IMR-90 (cell line): ENCODE results near the gene NF1. TPM values are rescaled to one million over a fixed set of nuclear protein-coding genes. Genes with fewer than 3 reads are reported as not detected.
A peak's percentile ranks its signal among the peaks of the same experiment; 100 is the strongest.

Source experiments
- ATAC-seq: fragments of 200-7000 bp; cut with Tn5 transposase; 2 replicates; pipeline ENCODE4 v1.9.1; 2020; ENCODE audit warnings: low read depth, mild to moderate bottlenecking, moderate library complexity
- BruUV-seq: library from RNA; stranded (reverse); fragments of 400-500 nt; replicated peaks from 2 replicates; lab custom pipeline; 2021; lab: Mats Ljungman, UMichigan
- CTCF ChIA-PET: fragments of 300-600 bp; formaldehyde crosslinking; extraction: SDS; loops from one replicate; lab custom pipeline; 2021; ENCODE audit warnings: antibody characterized with exemption; lab: Yijun Ruan, JAX
- POLR2A ChIA-PET: fragments of 300-600 bp; sonication (Branson Sonifier 250); formaldehyde crosslinking; loops from one replicate; lab custom pipeline; 2022; ENCODE audit warnings: antibody characterized with exemption; ENCODE audit not compliant: unreplicated experiment; lab: Charles Lee
- DNase-seq: peaks from one replicate; pipeline ENCODE4 v3.0.0; 2013
- H2AFZ ChIP-seq: replicated peaks from 2 replicates; pipeline ENCODE3; 2013; ENCODE audit warnings: low read length, mild to moderate bottlenecking; ENCODE audit not compliant: poor library complexity
- H2AK5ac ChIP-seq: 2 replicates; pipeline ENCODE4 v1.6.1; 2013; ENCODE audit warnings: low read depth, low read length, inconsistent platforms
- H2AK9ac ChIP-seq: replicated peaks from 2 replicates; pipeline ENCODE3; 2013; ENCODE audit warnings: mild to moderate bottlenecking, low read depth, low read length, moderate library complexity; ENCODE audit not compliant: poor library complexity
- H2BK120ac ChIP-seq: 2 replicates; pipeline ENCODE4 v1.6.1; 2013; ENCODE audit warnings: low read depth, low read length, inconsistent platforms
- H2BK15ac ChIP-seq: 3 replicates; pipeline ENCODE4 v1.6.1; 2013; ENCODE audit warnings: low read depth, low read length, inconsistent platforms
- H2BK20ac ChIP-seq: 2 replicates; pipeline ENCODE4 v1.6.1; 2013; ENCODE audit warnings: low read depth, mild to moderate bottlenecking, inconsistent platforms, low read length, moderate library complexity
- H2BK5ac ChIP-seq: 2 replicates; pipeline ENCODE4 v1.6.1; 2013; ENCODE audit warnings: mild to moderate bottlenecking, low read depth, low read length, inconsistent platforms; ENCODE audit not compliant: poor library complexity, severe bottlenecking
- H3K14ac ChIP-seq: replicated peaks from 2 replicates; pipeline ENCODE4 v1.6.1; 2013; ENCODE audit warnings: low read depth, low read length, inconsistent platforms
- H3K18ac ChIP-seq: 2 replicates; pipeline ENCODE4 v1.6.1; 2013; ENCODE audit warnings: low read depth, low read length, control low read depth
- H3K23ac ChIP-seq: 2 replicates; pipeline ENCODE4 v1.6.1; 2013; ENCODE audit warnings: low read depth, low read length, inconsistent platforms
- H3K27ac ChIP-seq: 2 replicates; pipeline ENCODE4 v1.5.1; 2013; ENCODE audit warnings: mild to moderate bottlenecking, control low read depth, low read length; ENCODE audit not compliant: insufficient read depth
- H3K27me3 ChIP-seq: 2 replicates; pipeline ENCODE4 v1.6.1; 2013; ENCODE audit warnings: low read length; ENCODE audit not compliant: control insufficient read depth, insufficient read depth
- H3K36me3 ChIP-seq: 2 replicates; pipeline ENCODE4 v1.6.1; 2013; ENCODE audit warnings: low read length, mixed read lengths; ENCODE audit not compliant: control insufficient read depth, insufficient read depth
- H3K4ac ChIP-seq: 2 replicates; pipeline ENCODE4 v1.6.1; 2013; ENCODE audit warnings: low read depth, low read length, inconsistent platforms
- H3K4me1 ChIP-seq: 2 replicates; pipeline ENCODE4 v1.6.1; 2013; ENCODE audit warnings: low read length, mixed read lengths; ENCODE audit not compliant: control insufficient read depth, insufficient read depth
- H3K4me2 ChIP-seq: 2 replicates; pipeline ENCODE4 v1.6.1; 2013; ENCODE audit warnings: low read depth, mild to moderate bottlenecking, control low read depth, low read length, moderate library complexity
- H3K4me3 ChIP-seq: 2 replicates; pipeline ENCODE4 v1.5.1; 2013; ENCODE audit warnings: low read depth, mild to moderate bottlenecking, control low read depth, low read length, moderate library complexity; ENCODE audit not compliant: insufficient read depth
- H3K56ac ChIP-seq: 2 replicates; pipeline ENCODE4 v1.6.1; 2013; ENCODE audit warnings: low read length, inconsistent platforms; ENCODE audit not compliant: insufficient read depth; ENCODE audit errors: extremely low read depth
- H3K79me1 ChIP-seq, 2 experiments: 2 replicates each; pipeline ENCODE4 v1.6.1; 2013; ENCODE audit warnings: low read length in 2 of 2, inconsistent platforms in 1 of 2, low read depth in 1 of 2
- H3K9ac ChIP-seq: 2 replicates; pipeline ENCODE4 v1.6.1; 2013; ENCODE audit warnings: low read depth, low read length, control low read depth
- H3K9me1 ChIP-seq: 2 replicates; pipeline ENCODE4 v1.6.1; 2013; ENCODE audit warnings: low read length, inconsistent platforms; ENCODE audit not compliant: insufficient read depth
- H3K9me3 ChIP-seq: 2 replicates; pipeline ENCODE4 v1.6.1; 2013; ENCODE audit warnings: low read length; ENCODE audit not compliant: control insufficient read depth, insufficient read depth
- H4K20me1 ChIP-seq: 2 replicates; pipeline ENCODE4 v1.6.1; 2013; ENCODE audit warnings: low read length, inconsistent platforms; ENCODE audit not compliant: insufficient read depth
- H4K5ac ChIP-seq: 2 replicates; pipeline ENCODE4 v1.6.1; 2013; ENCODE audit warnings: mild to moderate bottlenecking, low read depth, low read length, control low read depth
- H4K8ac ChIP-seq, 2 experiments: 2 replicates each; pipeline ENCODE4 v1.6.1; 2013; ENCODE audit warnings: low read depth in 2 of 2, low read length in 2 of 2, control low read depth in 1 of 2, inconsistent platforms in 1 of 2
- H4K91ac ChIP-seq: 2 replicates; pipeline ENCODE4 v1.6.1; 2013; ENCODE audit warnings: low read depth, low read length, inconsistent platforms; ENCODE audit not compliant: insufficient read depth
- BHLHE40 ChIP-seq: fragments of 150-350 bp; IDR thresholded peaks from 2 replicates; pipeline ENCODE4 v1.6.1; 2016; ENCODE audit warnings: mild to moderate bottlenecking, low read depth, low read length
- CEBPB ChIP-seq: IDR thresholded peaks from 2 replicates; pipeline ENCODE4 v1.6.1; 2012; ENCODE audit warnings: low read depth, low read length, improper control_type of control experiment
- CHD1 ChIP-seq: IDR thresholded peaks from 2 replicates; pipeline ENCODE4 v1.6.1; 2012; ENCODE audit warnings: low read depth, low read length, improper control_type of control experiment
- ELK1 ChIP-seq: fragments of 150-350 bp; IDR thresholded peaks from 2 replicates; pipeline ENCODE4 v1.6.1; 2016; ENCODE audit warnings: low read depth, mild to moderate bottlenecking, low read length, moderate library complexity, borderline replicate concordance
- FOS ChIP-seq: fragments of 150-350 bp; IDR thresholded peaks from 2 replicates; pipeline ENCODE4 v1.6.1; 2016; ENCODE audit warnings: low read depth, low read length
- MAFK ChIP-seq: IDR thresholded peaks from 2 replicates; pipeline ENCODE4 v1.6.1; 2012; ENCODE audit warnings: low read depth, low read length, improper control_type of control experiment
- MAZ ChIP-seq: IDR thresholded peaks from 2 replicates; pipeline ENCODE4 v1.6.1; 2012; ENCODE audit warnings: low read depth, mild to moderate bottlenecking, low read length, improper control_type of control experiment, moderate library complexity, borderline replicate concordance
- MXI1 ChIP-seq: IDR thresholded peaks from 2 replicates; pipeline ENCODE4 v1.6.1; 2012; ENCODE audit warnings: low read depth, mild to moderate bottlenecking, low read length, moderate library complexity, borderline replicate concordance
- NFE2L2 ChIP-seq: fragments of 150-350 bp; IDR thresholded peaks from 2 replicates; pipeline ENCODE4 v1.6.1; 2016; ENCODE audit warnings: low read depth, mild to moderate bottlenecking, low read length
- POLR2A ChIP-seq: IDR thresholded peaks from 2 replicates; pipeline ENCODE4 v1.6.1; 2012; ENCODE audit warnings: mild to moderate bottlenecking, low read depth, low read length
- RAD21 ChIP-seq: IDR thresholded peaks from 2 replicates; pipeline ENCODE4 v1.6.1; 2012; ENCODE audit warnings: low read length, improper control_type of control experiment
- RCOR1 ChIP-seq: IDR thresholded peaks from 2 replicates; pipeline ENCODE4 v1.6.1; 2012; ENCODE audit warnings: mild to moderate bottlenecking, low read length, improper control_type of control experiment; ENCODE audit not compliant: insufficient replicate concordance
- RFX5 ChIP-seq: IDR thresholded peaks from 2 replicates; pipeline ENCODE4 v1.8.0; 2012; ENCODE audit warnings: low read depth, mild to moderate bottlenecking, low read length, moderate library complexity
- SMC3 ChIP-seq: fragments of 150-350 bp; IDR thresholded peaks from 2 replicates; pipeline ENCODE4 v1.6.1; 2016; ENCODE audit warnings: low read depth, mild to moderate bottlenecking, antibody characterized with exemption, low read length, moderate library complexity
- USF2 ChIP-seq: fragments of 150-350 bp; IDR thresholded peaks from 2 replicates; pipeline ENCODE4 v1.6.1; 2017; ENCODE audit warnings: mild to moderate bottlenecking, antibody characterized with exemption, low read length, low read depth
- WGBS, 2 experiments: methylation state at CpG; one replicate each; pipeline versions ENCODE4 v1.1.5 to v1.1.7; 2013; ENCODE audit warnings: missing lambda C conversion rate in 2 of 2; ENCODE audit not compliant: insufficient read length in 1 of 2; ENCODE audit errors: extremely low coverage in 2 of 2; 5-methylcytosine and 5-hydroxymethylcytosine counted together
- dilution Hi-C: fragments of 300-500 bp; cut with HindIII; formaldehyde crosslinking; loops from one replicate; pipeline ENCODE4 v1.14.3; 2018; ENCODE audit warnings: low sequenced_read_pairs; ENCODE audit not compliant: unreplicated experiment
- in situ Hi-C: fragments of 300-500 bp; cut with MboI; formaldehyde crosslinking; loops from 3 replicates; pipeline ENCODE4 v1.14.3; 2019; ENCODE audit warnings: low sequenced_read_pairs, inconsistent platforms, mixed read lengths
- intact Hi-C: fragments of 100-400 bp; cut with micrococcal nuclease; formaldehyde crosslinking; loops from 2 replicates; pipeline ENCODE4 v1.10.0; 2022
- polyA plus RNA-seq, 3 experiments: library from polyadenylated mRNA; depleted of rRNA; stranded (reverse); fragments of >200 nt; gene quantifications; 2 replicates each; pipeline ENCODE4 v1.2.3, GENCODE V29; 2012; ENCODE audit warnings: low replicate concordance in 1 of 3
- total RNA-seq: library from RNA; depleted of rRNA; stranded (reverse); fragments of >200 nt; gene quantifications from 2 replicates; pipeline ENCODE4 v1.2.3, GENCODE V29; 2012

Gene NF1
- total and polyA plus RNA-seq, 2 of the 4 experiments (the other 2 are of a cell fraction): 17.9 to 48.6 TPM

GRCh38 chr17:31252741-31253140 lies 158.0 kb downstream of the NF1 start:
- peak overlapping the region; percentile 24; the same call in 1 of the 2 replicates for H4K91ac ChIP-seq
- POLR2A ChIA-PET: no interaction called here
- H3K18ac ChIP-seq: peak overlapping the region; percentile 67; the same call in 1 of the 2 replicates
- no peak overlapping the region for H3K27ac ChIP-seq
- in situ Hi-C loops (no loop called here), intact Hi-C loops (loop anchor here (5.0 kb wide), 1 partner anchor 120 kb away; no protein-coding TSS in a partner anchor), dilution Hi-C loops (no loop called here)
- H3K79me1 ChIP-seq: peaks cover 6 to 19% of the 10 kb centered on the region in 2 experiments
- H4K20me1 ChIP-seq: 0 out of 2 replicates have a peak, but pooled peaks cover 6% of the 10 kb centered on the region
- no peak overlapping the region for H2AFZ ChIP-seq
- H3K27me3 ChIP-seq: no peaks in the 10 kb centered on the region
- peak overlapping the region; percentile 49; the same call in 1 of the 2 replicates for H3K4me2 ChIP-seq
- peaks cover 2% of the 10 kb centered on the region; the same call in 1 of the 2 replicates for H3K36me3 ChIP-seq
- H2BK15ac ChIP-seq: no peak overlapping the region; the same call in 2 of the 3 replicates
- H3K9me3 ChIP-seq: no peaks in the 10 kb centered on the region
- peak overlapping the region; percentile 56; the same call in 1 of the 2 replicates for H4K5ac ChIP-seq
- no peak for ATAC-seq
- 0 out of 2 replicates have a peak overlapping the region, but pooled peaks have one; percentile 2 for H2BK20ac ChIP-seq
- 0 out of 2 replicates have a peak overlapping the region, but pooled peaks have one; percentile 15 for H3K14ac ChIP-seq
- no peak for DNase-seq
- H3K23ac ChIP-seq: no peak overlapping the region
- H2BK5ac ChIP-seq: peak overlapping the region; percentile 76
- H3K9me1 ChIP-seq: peaks cover 2% of the 10 kb centered on the region; the same call in 1 of the 2 replicates
- H2AK9ac ChIP-seq: no peak overlapping the region
- H2BK120ac ChIP-seq: 0 out of 2 replicates have a peak overlapping the region, but pooled peaks have one; percentile 4
- H4K8ac ChIP-seq: peak overlapping the region in 1 of 2 experiments; percentile 11; a peak in 1 of 4 replicates
- WGBS, 2 experiments: no CpG with 5 or more reads among the region's 1 CpG
- H3K4me1 ChIP-seq: peaks cover 13% of the 10 kb centered on the region; the same call in 1 of the 2 replicates
- H3K9ac ChIP-seq: no peak overlapping the region
- H2AK5ac ChIP-seq: no peak overlapping the region
- H3K56ac ChIP-seq: no peak overlapping the region
- BruUV-seq: no TSS peak
- CTCF ChIA-PET: interaction anchor here (0.8 kb wide), 1 partner anchor 9 kb away, joined by 3 read pairs; no protein-coding TSS in a partner anchor
- H3K4me3 ChIP-seq: no peak overlapping the region
- H3K4ac ChIP-seq: no peak overlapping the region
- TF ChIP-seq CHD1: no peak
- TF ChIP-seq MAFK: no peak
- TF ChIP-seq RFX5: no peak
- TF ChIP-seq SMC3: no peak
- no peak for TF ChIP-seq MXI1
- no peak for TF ChIP-seq MAZ
- TF ChIP-seq RAD21: no peak
- no peak for TF ChIP-seq NFE2L2
- TF ChIP-seq FOS: no peak
- TF ChIP-seq POLR2A: no peak
- TF ChIP-seq ELK1: no peak
- TF ChIP-seq BHLHE40: no peak
- no peak for TF ChIP-seq RCOR1
- TF ChIP-seq CEBPB: no peak
- no peak for TF ChIP-seq USF2
